Naive thymus-derived CD4-positive, alpha-beta T cell (primary cell): Measurements from ENCODE around the gene SPPL2C. TPM values are rescaled to one million over a fixed set of nuclear protein-coding genes. Genes with fewer than 3 reads are reported as not detected.

Experiments used
- ATAC-seq: fragments of 150-1000 bp; cut with Tn5 transposase; 2 replicates; pipeline ENCODE4 v1.10.0; 2021; ENCODE audit warnings: mild to moderate bottlenecking, moderate library complexity
- CTCF ChIA-PET: fragments of 350-600 bp; sonication (Branson Sonifier 250); formaldehyde crosslinking; loops from one replicate; lab custom pipeline; 2021; ENCODE audit warnings: antibody characterized with exemption; lab: Charles Lee
- POLR2A ChIA-PET: fragments of 350-600 bp; sonication (Branson Sonifier 250); formaldehyde crosslinking; loops from one replicate; lab custom pipeline; 2021; ENCODE audit warnings: antibody characterized with exemption, inconsistent platforms; lab: Charles Lee
- DNase-seq, 9 donors: peaks; one replicate each; pipeline versions ENCODE4 v3.0.0 to v3.0.0-alpha.2; 2020 to 2022; ENCODE audit warnings: mixed read lengths in 1 of 9
- H3K27ac ChIP-seq: one replicate; pipeline ENCODE4 v1.7.0; 2013; ENCODE audit warnings: mild to moderate bottlenecking, low read depth, low read length, moderate library complexity
- H3K27me3 ChIP-seq, 2 donors: one replicate each; pipeline ENCODE4 v1.7.0; 2013; ENCODE audit warnings: low read length in 2 of 2, mild to moderate bottlenecking in 2 of 2, moderate library complexity in 2 of 2; ENCODE audit not compliant: control insufficient read depth in 2 of 2, insufficient read depth in 2 of 2
- H3K36me3 ChIP-seq, 3 experiments: 1 replicate in 2 of 3; 2 replicates in 1 of 3; pipeline ENCODE4 v1.7.0; 2013; ENCODE audit warnings: low read length in 3 of 3, mild to moderate bottlenecking in 3 of 3, moderate library complexity in 1 of 3; ENCODE audit not compliant: insufficient read depth in 3 of 3, control insufficient read depth in 2 of 3
- H3K4me1 ChIP-seq, 2 donors: one replicate each; pipeline ENCODE4 v1.7.0; 2013; ENCODE audit warnings: low read length in 2 of 2, mild to moderate bottlenecking in 2 of 2, moderate library complexity in 1 of 2; ENCODE audit not compliant: control insufficient read depth in 2 of 2, insufficient read depth in 2 of 2
- H3K4me3 ChIP-seq: 2 replicates; pipeline ENCODE4 v1.7.0; 2013; ENCODE audit warnings: mild to moderate bottlenecking, low read length
- H3K9me3 ChIP-seq, 3 experiments: 1 replicate in 2 of 3; 2 replicates in 1 of 3; pipeline ENCODE4 v1.7.0; 2013; ENCODE audit warnings: low read length in 3 of 3; ENCODE audit not compliant: control insufficient read depth in 2 of 3
- H3K27ac Mint-ChIP-seq, 9 donors: one replicate each; pipeline ENCODE4 v1.8.0; 2020 to 2022; ENCODE audit warnings: mixed read lengths in 9 of 9, mild to moderate bottlenecking in 8 of 9, moderate library complexity in 5 of 9, inconsistent platforms in 2 of 9
- H3K27me3 Mint-ChIP-seq, 5 donors: one replicate each; pipeline ENCODE4 v1.8.0; 2021 to 2022; ENCODE audit warnings: mixed read lengths in 5 of 5, mild to moderate bottlenecking in 1 of 5
- H3K36me3 Mint-ChIP-seq, 5 donors: one replicate each; pipeline ENCODE4 v1.8.0; 2020 to 2022; ENCODE audit warnings: mixed read lengths in 5 of 5, mild to moderate bottlenecking in 3 of 5, inconsistent platforms in 1 of 5
- H3K4me1 Mint-ChIP-seq, 7 donors: one replicate each; pipeline ENCODE4 v1.8.0; 2020 to 2022; ENCODE audit warnings: mixed read lengths in 7 of 7, mild to moderate bottlenecking in 3 of 7, inconsistent platforms in 1 of 7
- H3K4me3 Mint-ChIP-seq, 10 donors: one replicate each; pipeline ENCODE4 v1.8.0; 2020 to 2022; ENCODE audit warnings: mild to moderate bottlenecking in 10 of 10, mixed read lengths in 10 of 10, moderate library complexity in 6 of 10, inconsistent platforms in 2 of 10
- H3K9me3 Mint-ChIP-seq, 11 donors: one replicate each; pipeline ENCODE4 v1.8.0; 2020 to 2022; ENCODE audit warnings: mixed read lengths in 11 of 11, mild to moderate bottlenecking in 4 of 11, inconsistent platforms in 1 of 11, moderate library complexity in 1 of 11
- intact Hi-C, 2 donors: fragments of 100-400 bp; cut with micrococcal nuclease; formaldehyde crosslinking; loops; one replicate each; pipeline ENCODE4 v1.15.1; 2023
- polyA plus RNA-seq, 2 donors: library from polyadenylated mRNA; unstranded; fragments of 300-500 nt; fragmentation: Illumina TruSeq; gene quantifications; one replicate each; pipeline ENCODE4 v1.2.3, GENCODE V29; 2021
- total RNA-seq, 6 experiments: library from RNA in 5 of 6; stranded (reverse) in 5 of 6; gene quantifications; 1 replicate in 5 of 6; 2 replicates in 1 of 6; pipeline ENCODE4 v1.2.3 and lab custom pipeline; 2021 to 2026

SPPL2C gene
- total RNA-seq (not detected), polyA plus RNA-seq (not detected), total RNA-seq (lab: John Stamatoyannopoulos, UW) (not detected)

GRCh38 chr17:45844695-45845375 lies at the start of gene SPPL2C:
SPPL2C (plus strand) TSS chr17:45844881; CDS start chr17:45844907, 26 bp downstream.
- H3K27ac Mint-ChIP-seq, result no peak within 1 kb of the TSS
- no peaks in the 10 kb centered on the region for H3K36me3 ChIP-seq
- no peak within 1 kb of the TSS for H3K4me3 ChIP-seq
- H3K4me1 ChIP-seq, result no peaks in the 10 kb centered on the region
- POLR2A ChIA-PET, result no interaction called here
- H3K4me3 Mint-ChIP-seq, result no peak within 1 kb of the TSS
- peaks cover 0 to 1% (median 0%) of the 10 kb centered on the region in 11 donors for H3K9me3 Mint-ChIP-seq
- H3K4me1 Mint-ChIP-seq, result peaks cover 0 to 1% (median 0%) of the 10 kb centered on the region in 7 donors
- H3K9me3 ChIP-seq, result no peaks in the 10 kb centered on the region
- ATAC-seq (no peak), DNase-seq (no peak)
- intact Hi-C loops, result no loop called here
- no peaks in the 10 kb centered on the region for H3K36me3 Mint-ChIP-seq
- H3K27ac ChIP-seq, result no peak within 1 kb of the TSS
- CTCF ChIA-PET, result no interaction called here
- no peaks in the 10 kb centered on the region for H3K27me3 ChIP-seq
- peaks cover 0 to 3% (median 0%) of the 10 kb centered on the region in 5 donors for H3K27me3 Mint-ChIP-seq

- Mint-ChIP-seq H3K4me3 (no peak overlapping the region), H3K4me1 (peaks cover 0 to 4% (median 0%) of the 10 kb centered on the region in 7 donors), H3K9me3 (peaks cover 0 to 2% (median 0%) of the 10 kb centered on the region in 11 donors), H3K27me3 (peaks cover 6 to 38% (median 14%) of the 10 kb centered on the region in 5 donors), H3K27ac (no peak overlapping the region), H3K36me3 (no peaks in the 10 kb centered on the region)
- intact Hi-C loops, result no loop called here
- Histone ChIP-seq H3K4me1 (no peaks in the 10 kb centered on the region), H3K9me3 (no peaks in the 10 kb centered on the region), H3K27me3 (no peaks in the 10 kb centered on the region), H3K4me3 (no peak overlapping the region), H3K27ac (no peak overlapping the region), H3K36me3 (no peaks in the 10 kb centered on the region)
- ATAC-seq (no peak), DNase-seq (no peak)
- ChIA-PET CTCF (interaction anchor here (0.8 kb wide), 1 partner anchor 13 kb away, joined by 3 read pairs; no protein-coding TSS in a partner anchor), POLR2A (interaction anchor here (0.6 to 0.8 kb wide), 2 partner anchors 89 to 92 kb away, joined by 3 to 4 read pairs; no protein-coding TSS in a partner anchor)
Measured at GRCh38 chr17:45800816-45801215, 43.9 kb upstream of the SPPL2C start.

GRCh38 chr17:45801421-45801820 lies 43.3 kb upstream of the SPPL2C start:
- Histone ChIP-seq H3K4me3 (no peak overlapping the region), H3K4me1 (no peaks in the 10 kb centered on the region), H3K27ac (no peak overlapping the region), H3K36me3 (no peaks in the 10 kb centered on the region), H3K9me3 (no peaks in the 10 kb centered on the region), H3K27me3 (no peaks in the 10 kb centered on the region)
- peaks cover 0 to 4% (median 0%) of the 10 kb centered on the region in 7 donors for H3K4me1 Mint-ChIP-seq
- ATAC-seq, result no peak
- CTCF ChIA-PET, result no interaction called here
- H3K36me3 Mint-ChIP-seq, result no peaks in the 10 kb centered on the region
- H3K9me3 Mint-ChIP-seq, result peaks cover 0 to 2% (median 0%) of the 10 kb centered on the region in 11 donors
- DNase-seq, result no peak
- peaks cover 6 to 39% (median 12%) of the 10 kb centered on the region in 5 donors for H3K27me3 Mint-ChIP-seq
- intact Hi-C loops, result no loop called here
- POLR2A ChIA-PET, result no interaction called here
- no peak overlapping the region for H3K4me3 Mint-ChIP-seq
- H3K27ac Mint-ChIP-seq, result no peak overlapping the region

- no peaks in the 10 kb centered on the region for H3K27me3 ChIP-seq
- H3K27ac ChIP-seq, result no peak overlapping the region
- intact Hi-C loops, result no loop called here
- no peak for ATAC-seq
- H3K4me1 ChIP-seq, result no peaks in the 10 kb centered on the region
- H3K36me3 ChIP-seq, result no peaks in the 10 kb centered on the region
- Mint-ChIP-seq H3K4me3 (no peak overlapping the region), H3K27me3 (peaks cover 0 to 32% (median 4%) of the 10 kb centered on the region in 5 donors), H3K4me1 (peaks cover 0 to 3% (median 0%) of the 10 kb centered on the region in 7 donors), H3K27ac (peak overlapping the region in 1 of 9 donors; percentile 7), H3K9me3 (no peaks in the 10 kb centered on the region), H3K36me3 (no peaks in the 10 kb centered on the region)
- POLR2A ChIA-PET, result no interaction called here
- no peaks in the 10 kb centered on the region for H3K9me3 ChIP-seq
- no peak for DNase-seq
- CTCF ChIA-PET, result no interaction called here
- no peak overlapping the region for H3K4me3 ChIP-seq
Measured at GRCh38 chr17:45808845-45809244, 35.8 kb upstream of the SPPL2C start.

- DNase-seq (no peak), ATAC-seq (no peak)
- H3K36me3 ChIP-seq, result no peaks in the 10 kb centered on the region
- Mint-ChIP-seq H3K27me3 (peaks cover 0 to 26% (median 4%) of the 10 kb centered on the region in 5 donors), H3K4me1 (peaks cover 0 to 3% (median 0%) of the 10 kb centered on the region in 7 donors), H3K4me3 (no peak overlapping the region), H3K9me3 (no peaks in the 10 kb centered on the region), H3K36me3 (no peaks in the 10 kb centered on the region), H3K27ac (no peak overlapping the region)
- no peaks in the 10 kb centered on the region for H3K4me1 ChIP-seq
- H3K9me3 ChIP-seq, result no peaks in the 10 kb centered on the region
- no peak overlapping the region for H3K4me3 ChIP-seq
- no peak overlapping the region for H3K27ac ChIP-seq
- no peaks in the 10 kb centered on the region for H3K27me3 ChIP-seq
- POLR2A ChIA-PET, result no interaction called here
- CTCF ChIA-PET, result no interaction called here
- intact Hi-C loops, result no loop called here
Measured at GRCh38 chr17:45809499-45809898, 35.2 kb upstream of the SPPL2C start.

GRCh38 chr17:45812102-45812501 lies 32.6 kb upstream of the SPPL2C start:
- DNase-seq (no peak), ATAC-seq (no peak)
- intact Hi-C loops, result no loop called here
- Mint-ChIP-seq H3K27me3 (peaks cover 0 to 5% (median 4%) of the 10 kb centered on the region in 5 donors), H3K4me3 (no peak overlapping the region), H3K9me3 (no peaks in the 10 kb centered on the region), H3K36me3 (no peaks in the 10 kb centered on the region), H3K4me1 (peaks cover 0 to 1% (median 0%) of the 10 kb centered on the region in 7 donors), H3K27ac (no peak overlapping the region)
- Histone ChIP-seq H3K4me3 (no peak overlapping the region), H3K36me3 (no peaks in the 10 kb centered on the region), H3K9me3 (no peaks in the 10 kb centered on the region), H3K4me1 (no peaks in the 10 kb centered on the region), H3K27ac (no peak overlapping the region), H3K27me3 (no peaks in the 10 kb centered on the region)
- CTCF ChIA-PET, result no interaction called here
- POLR2A ChIA-PET, result no interaction called here
